Choroid plexus epithelial cell (primary cell): ENCODE data around the gene SLC6A1.
A peak's percentile ranks its signal among the peaks of the same experiment; 100 is the strongest.

ENCODE experiments used
- DNase-seq: peaks from one replicate; pipeline ENCODE4 v3.0.0-alpha.2; 2010; ENCODE audit warnings: low read depth
- H3K4me3 ChIP-seq: 2 replicates; pipeline ENCODE4 v1.5.1; 2011; ENCODE audit warnings: low read depth, mild to moderate bottlenecking, control low read depth, low read length, moderate library complexity
- CTCF ChIP-seq: conservative IDR thresholded peaks from 2 replicates; pipeline ENCODE4 v1.5.1; 2011; ENCODE audit warnings: low read depth, mild to moderate bottlenecking, control low read depth, inconsistent platforms, low read length, moderate library complexity

SLC6A1 gene

GRCh38 chr3:10992017-10992942, at the start of gene SLC6A1:
SLC6A1 (plus strand) TSS chr3:10992748; CDS start chr3:11017212, 24,464 bp downstream.
- H3K4me3 ChIP-seq, result peak within 1 kb of the TSS; percentile 34
- no peak for TF ChIP-seq CTCF
- DNase-seq, result no peak

GRCh38 chr3:10944866-10945265, 47.7 kb upstream of the SLC6A1 start:
- H3K4me3 ChIP-seq, result no peak overlapping the region
- no peak for DNase-seq
- TF ChIP-seq CTCF, result no peak

- DNase-seq, result peak; percentile 55
- TF ChIP-seq CTCF, result peak; percentile 88
- H3K4me3 ChIP-seq, result no peak overlapping the region
Measured at GRCh38 chr3:10945683-10946287, 46.8 kb upstream of the SLC6A1 start.

GRCh38 chr3:10946526-10946925, 46.0 kb upstream of the SLC6A1 start:
- TF ChIP-seq CTCF, result no peak
- no peak for DNase-seq
- H3K4me3 ChIP-seq, result no peak overlapping the region

GRCh38 chr3:10948326-10948725, 44.2 kb upstream of the SLC6A1 start:
- no peak for TF ChIP-seq CTCF
- no peak overlapping the region for H3K4me3 ChIP-seq
- no peak for DNase-seq

GRCh38 chr3:10949197-10949596, 43.4 kb upstream of the SLC6A1 start:
- H3K4me3 ChIP-seq, result no peak overlapping the region
- DNase-seq, result no peak
- no peak for TF ChIP-seq CTCF
